ENCODE results near the gene RILPL1.
A peak's percentile ranks its signal among the peaks of the same experiment; 100 is the strongest.
"Not testable (repeated sequence)": the region's sequence is repeated elsewhere in the genome, so short reads cannot be mapped to it uniquely, and the experiment has no call there.

Gene RILPL1

GRCh38 chr12:123533672-123534643, at the start of gene RILPL1:
Gene RILPL1, minus strand, starts transcription at chr12:123533719. Its CDS starts 237 bp downstream, at chr12:123533482.
- H3K4me3 ChIP-seq, result peak within 1 kb of the TSS; percentile 62 to 81 (median 76)
- H4K20me1 ChIP-seq, result peaks cover 4 to 31% (median 24%) of the 10 kb centered on the region in 11 experiments; a peak in 17 of 22 replicates
- H3K27ac ChIP-seq, result peak within 1 kb of the TSS; percentile 79 to 92 (median 86)
- peaks cover 0 to 9% (median 6%) of the 10 kb centered on the region in 11 experiments; a peak in 13 of 22 replicates for H3K27me3 ChIP-seq
- peak within 1 kb of the TSS; percentile 95 to 99 (median 97) for H3K4me2 ChIP-seq
- peak within 1 kb of the TSS; percentile 86 to 97 (median 90) for H3K9ac ChIP-seq
- H3K9me3 ChIP-seq (replicated peaks in 1 of 11), result no peaks in the 10 kb centered on the region
- peaks cover 21 to 38% (median 33%) of the 10 kb centered on the region in 10 experiments for H3K4me1 ChIP-seq
- no peak for TF ChIP-seq Cebpa-rat (IDR thresholded peaks at IDR 0.05)
- peaks cover 0 to 16% (median 0%) of the 10 kb centered on the region in 11 experiments; a peak in 1 of 22 replicates for H3K36me3 ChIP-seq

- TF ChIP-seq Cebpa-rat (IDR thresholded peaks at IDR 0.05), result no peak
- no peak overlapping the region for H3K4me2 ChIP-seq
Measured at GRCh38 chr12:123580772-123581171, 47.3 kb upstream of the RILPL1 start.

GRCh38 chr12:123578829-123579228, 45.3 kb upstream of the RILPL1 start:
- Histone ChIP-seq H3K36me3 (peaks cover 0 to 15% (median 0%) of the 10 kb centered on the region in 11 experiments; a peak in 4 of 22 replicates), H3K4me1 (peaks cover 19 to 25% (median 22%) of the 10 kb centered on the region in 10 experiments)
- not testable (repeated sequence) for H3K4me2 ChIP-seq; H3K9me3 ChIP-seq (replicated peaks in 1 of 11); H4K20me1 ChIP-seq; H3K4me3 ChIP-seq; H3K27me3 ChIP-seq; H3K9ac ChIP-seq; H3K27ac ChIP-seq

More at GRCh38 chr12:123580772-123581171, 47.3 kb upstream of the RILPL1 start:
- Histone ChIP-seq H3K27ac (no peak overlapping the region), H3K36me3 (peaks cover 0 to 15% (median 0%) of the 10 kb centered on the region in 11 experiments; a peak in 4 of 22 replicates), H3K27me3 (no peaks in the 10 kb centered on the region), H4K20me1 (peaks cover 0 to 14% (median 10%) of the 10 kb centered on the region in 11 experiments; a peak in 18 of 22 replicates), H3K4me3 (no peak overlapping the region), H3K9me3 (replicated peaks in 1 of 11) (peaks cover 0 to 6% (median 0%) of the 10 kb centered on the region in 11 experiments; a peak in 1 of 22 replicates), H3K9ac (no peak overlapping the region), H3K4me1 (peaks cover 25 to 33% (median 28%) of the 10 kb centered on the region in 10 experiments)

GRCh38 chr12:123578243-123578642, 44.7 kb upstream of the RILPL1 start:
- Histone ChIP-seq H3K4me2 (no peak overlapping the region), H4K20me1 (no peaks in the 10 kb centered on the region; a peak in 2 of 22 replicates), H3K4me3 (no peak overlapping the region), H3K27ac (no peak overlapping the region), H3K4me1 (peaks cover 17 to 23% (median 20%) of the 10 kb centered on the region in 10 experiments), H3K9me3 (replicated peaks in 1 of 11) (peaks cover 0 to 6% (median 0%) of the 10 kb centered on the region in 11 experiments; a peak in 1 of 22 replicates), H3K9ac (no peak overlapping the region), H3K36me3 (peaks cover 0 to 15% (median 0%) of the 10 kb centered on the region in 11 experiments; a peak in 4 of 22 replicates), H3K27me3 (no peaks in the 10 kb centered on the region)
- no peak for TF ChIP-seq Cebpa-rat (IDR thresholded peaks at IDR 0.05)

GRCh38 chr12:123576611-123577010, 43.1 kb upstream of the RILPL1 start:
- Histone ChIP-seq H3K4me2 (no peak overlapping the region), H3K4me1 (peaks cover under 1 to 7% (median 4%) of the 10 kb centered on the region in 10 experiments; a peak in 11 of 20 replicates), H3K9me3 (replicated peaks in 1 of 11) (peaks cover 0 to 6% (median 0%) of the 10 kb centered on the region in 11 experiments; a peak in 1 of 22 replicates), H3K4me3 (no peak overlapping the region), H4K20me1 (no peaks in the 10 kb centered on the region; a peak in 2 of 22 replicates), H3K9ac (no peak overlapping the region), H3K36me3 (peaks cover 0 to 15% (median 0%) of the 10 kb centered on the region in 11 experiments; a peak in 4 of 22 replicates), H3K27ac (no peak overlapping the region), H3K27me3 (no peaks in the 10 kb centered on the region)
- TF ChIP-seq Cebpa-rat (IDR thresholded peaks at IDR 0.05), result no peak

- Histone ChIP-seq H4K20me1 (no peaks in the 10 kb centered on the region), H3K27me3 (no peaks in the 10 kb centered on the region), H3K4me1 (peaks cover 0 to 6% (median 0%) of the 10 kb centered on the region in 10 experiments; a peak in 4 of 20 replicates), H3K27ac (no peak overlapping the region), H3K36me3 (peaks cover 0 to 15% (median 0%) of the 10 kb centered on the region in 11 experiments; a peak in 4 of 22 replicates), H3K4me2 (no peak overlapping the region), H3K9ac (no peak overlapping the region), H3K4me3 (no peak overlapping the region), H3K9me3 (replicated peaks in 1 of 11) (peaks cover 0 to 6% (median 0%) of the 10 kb centered on the region in 11 experiments; a peak in 1 of 22 replicates)
- TF ChIP-seq Cebpa-rat (IDR thresholded peaks at IDR 0.05), result no peak
Measured at GRCh38 chr12:123573870-123574269, 40.4 kb upstream of the RILPL1 start.

- no peak overlapping the region for H3K27ac ChIP-seq
- H4K20me1 ChIP-seq, result no peaks in the 10 kb centered on the region
- no peak overlapping the region for H3K4me2 ChIP-seq
- H3K9ac ChIP-seq, result no peak overlapping the region
- TF ChIP-seq Cebpa-rat (IDR thresholded peaks at IDR 0.05), result no peak
- H3K4me1 ChIP-seq, result peaks cover 0 to 6% (median 0%) of the 10 kb centered on the region in 10 experiments; a peak in 4 of 20 replicates
- H3K36me3 ChIP-seq, result peaks cover 0 to 13% (median 0%) of the 10 kb centered on the region in 11 experiments; a peak in 4 of 22 replicates
- peaks cover 0 to 6% (median 0%) of the 10 kb centered on the region in 11 experiments; a peak in 1 of 22 replicates for H3K9me3 ChIP-seq (replicated peaks in 1 of 11)
- H3K4me3 ChIP-seq, result no peak overlapping the region
- no peaks in the 10 kb centered on the region for H3K27me3 ChIP-seq
Measured at GRCh38 chr12:123572391-123572790, 38.9 kb upstream of the RILPL1 start.

GRCh38 chr12:123571343-123571813, 37.9 kb upstream of the RILPL1 start:
- H3K27ac ChIP-seq, result no peak overlapping the region
- no peaks in the 10 kb centered on the region for H4K20me1 ChIP-seq
- H3K36me3 ChIP-seq, result peaks cover 0 to 6% (median 0%) of the 10 kb centered on the region in 11 experiments; a peak in 3 of 22 replicates
- H3K27me3 ChIP-seq, result no peaks in the 10 kb centered on the region
- H3K4me3 ChIP-seq, result no peak overlapping the region
- H3K4me1 ChIP-seq, result peaks cover 0 to 6% (median 0%) of the 10 kb centered on the region in 10 experiments; a peak in 4 of 20 replicates
- no peak overlapping the region for H3K4me2 ChIP-seq
- TF ChIP-seq Cebpa-rat (IDR thresholded peaks at IDR 0.05), result no peak
- peaks cover 0 to 5% (median 0%) of the 10 kb centered on the region in 11 experiments; a peak in 1 of 22 replicates for H3K9me3 ChIP-seq (replicated peaks in 1 of 11)
- H3K9ac ChIP-seq, result no peak overlapping the region
